Hepatocyte (in vitro differentiated cells): ENCODE measurements around the gene GATD1. TPM values are rescaled to one million over a fixed set of nuclear protein-coding genes. Genes with fewer than 3 reads are reported as not detected.

ENCODE experiments used
- DNase-seq: peaks from one replicate; pipeline ENCODE4 v3.0.0-alpha.2; 2016; ENCODE audit warnings: low spot score
- H2AFZ ChIP-seq: fragments of 200-600 bp; sonication (generic); 2 replicates; pipeline ENCODE4 v1.6.0; 2016; ENCODE audit warnings: antibody characterized with exemption, mild to moderate bottlenecking
- H3K27ac ChIP-seq: fragments of 200-600 bp; sonication (generic); 2 replicates; pipeline ENCODE4 v1.5.1; 2016; ENCODE audit warnings: mild to moderate bottlenecking
- H3K27me3 ChIP-seq: fragments of 200-600 bp; sonication (generic); 2 replicates; pipeline ENCODE4 v1.6.1; 2016
- H3K36me3 ChIP-seq: fragments of 200-600 bp; sonication (generic); replicated peaks from 2 replicates; pipeline ENCODE4 v1.5.1; 2016; ENCODE audit warnings: low read depth; ENCODE audit not compliant: insufficient read depth
- H3K4me1 ChIP-seq: fragments of 200-600 bp; sonication (generic); 2 replicates; pipeline ENCODE4 v1.5.1; 2016; ENCODE audit warnings: mild to moderate bottlenecking, moderate library complexity; ENCODE audit not compliant: insufficient read depth
- H3K4me2 ChIP-seq: fragments of 200-600 bp; sonication (generic); 2 replicates; pipeline ENCODE4 v1.6.0; 2016
- H3K4me3 ChIP-seq: fragments of 200-600 bp; sonication (generic); 2 replicates; pipeline ENCODE4 v1.5.1; 2016; ENCODE audit warnings: mild to moderate bottlenecking
- H3K79me2 ChIP-seq: fragments of 200-600 bp; sonication (generic); 2 replicates; pipeline ENCODE4 v1.6.0; 2017; ENCODE audit warnings: mild to moderate bottlenecking
- H3K9me2 ChIP-seq: fragments of 200-600 bp; sonication (generic); replicated peaks from 2 replicates; pipeline ENCODE4 v1.6.0; 2017; ENCODE audit warnings: mild to moderate bottlenecking; ENCODE audit not compliant: insufficient read depth
- H3K9me3 ChIP-seq: fragments of 200-600 bp; sonication (generic); 2 replicates; pipeline ENCODE4 v1.5.1; 2016; ENCODE audit warnings: low read depth, mild to moderate bottlenecking
- H4K20me1 ChIP-seq: fragments of 200-600 bp; sonication (generic); 2 replicates; pipeline ENCODE4 v1.6.0; 2016; ENCODE audit warnings: mild to moderate bottlenecking; ENCODE audit not compliant: insufficient read depth, poor library complexity, severe bottlenecking
- EZH2 ChIP-seq: fragments of 200-600 bp; sonication (generic); IDR thresholded peaks from 2 replicates; pipeline ENCODE4 v1.6.1; 2016; ENCODE audit warnings: antibody characterized with exemption, mild to moderate bottlenecking, borderline replicate concordance
- EZH2phosphoT487 ChIP-seq: fragments of 200-600 bp; sonication (generic); IDR thresholded peaks from one replicate; pipeline ENCODE4 v1.6.1; 2018; ENCODE audit warnings: antibody characterized with exemption, mild to moderate bottlenecking, low read depth, moderate library complexity; ENCODE audit not compliant: unreplicated experiment, severe bottlenecking
- WGBS: methylation state at CpG from one replicate; pipeline ENCODE4 v1.1.6; 2016; ENCODE audit warnings: low lambda C conversion rate; ENCODE audit errors: missing lambda C conversion rate; 5-methylcytosine and 5-hydroxymethylcytosine counted together
- polyA plus RNA-seq: library from polyadenylated mRNA; unstranded; fragments of >200 nt; fragmentation: Nextera tagmentation; extraction: Ambion mirVana; gene quantifications from 2 replicates; pipeline ENCODE4 v1.2.1, GENCODE V29; 2016
- total RNA-seq: library from RNA; depleted of rRNA; stranded (reverse); fragments of >200 nt; gene quantifications from 2 replicates; pipeline ENCODE4 v1.2.3, GENCODE V29; 2014
- TF ChIP-seq, protein P1 (sequence below): fragments of 200-600 bp; sonication (generic); IDR thresholded peaks from 2 replicates; pipeline ENCODE4 v1.5.1; 2016; ENCODE audit warnings: antibody characterized with exemption, mild to moderate bottlenecking; ENCODE audit not compliant: poor library complexity

The GATD1 gene
- total and polyA plus RNA-seq, 2 experiments from 2014 or later: 24.2 to 29.0 TPM

DNA sequence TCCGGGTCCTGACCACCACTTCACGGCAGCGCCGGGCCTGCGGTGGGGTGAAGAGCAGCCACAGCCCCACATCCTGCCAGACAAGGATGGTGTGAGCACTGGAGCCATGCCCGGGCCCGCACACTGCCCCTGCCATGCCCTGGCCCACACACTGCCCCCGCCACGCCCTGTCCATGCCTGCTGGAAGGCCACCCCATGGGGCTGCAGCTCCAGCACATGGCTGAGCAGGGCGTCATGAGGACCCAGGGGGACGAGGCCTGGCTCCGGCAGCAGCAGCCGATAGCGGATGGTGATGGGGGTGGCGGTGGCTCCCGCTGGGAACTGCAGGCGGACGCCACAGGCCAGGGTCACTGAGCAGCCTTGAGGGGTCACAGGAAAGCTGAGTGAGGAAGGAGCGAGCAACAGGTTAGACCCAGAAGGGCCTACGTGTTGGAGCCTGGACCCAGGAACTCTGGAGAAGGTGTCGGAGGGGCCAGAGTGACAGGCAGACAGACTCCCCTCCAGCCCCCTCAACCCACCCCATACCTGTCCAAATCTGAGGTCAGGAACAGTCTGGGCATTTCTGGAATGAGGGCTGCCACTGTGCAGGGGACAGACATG lies 24.8 kb upstream of the GATD1 start:
- peaks cover 7% of the 10 kb centered on the region for H3K4me1 ChIP-seq
- no peaks in the 10 kb centered on the region for H3K9me2 ChIP-seq
- H4K20me1 ChIP-seq: no peaks in the 10 kb centered on the region
- no peaks in the 10 kb centered on the region for H3K27me3 ChIP-seq
- no peak overlapping the region for H3K4me3 ChIP-seq
- no peak overlapping the region for H2AFZ ChIP-seq
- H3K36me3 ChIP-seq: no peaks in the 10 kb centered on the region
- H3K4me2 ChIP-seq: no peak overlapping the region
- H3K27ac ChIP-seq: no peak overlapping the region
- H3K79me2 ChIP-seq: peaks cover 7% of the 10 kb centered on the region
- TF ChIP-seq, protein P1, sequence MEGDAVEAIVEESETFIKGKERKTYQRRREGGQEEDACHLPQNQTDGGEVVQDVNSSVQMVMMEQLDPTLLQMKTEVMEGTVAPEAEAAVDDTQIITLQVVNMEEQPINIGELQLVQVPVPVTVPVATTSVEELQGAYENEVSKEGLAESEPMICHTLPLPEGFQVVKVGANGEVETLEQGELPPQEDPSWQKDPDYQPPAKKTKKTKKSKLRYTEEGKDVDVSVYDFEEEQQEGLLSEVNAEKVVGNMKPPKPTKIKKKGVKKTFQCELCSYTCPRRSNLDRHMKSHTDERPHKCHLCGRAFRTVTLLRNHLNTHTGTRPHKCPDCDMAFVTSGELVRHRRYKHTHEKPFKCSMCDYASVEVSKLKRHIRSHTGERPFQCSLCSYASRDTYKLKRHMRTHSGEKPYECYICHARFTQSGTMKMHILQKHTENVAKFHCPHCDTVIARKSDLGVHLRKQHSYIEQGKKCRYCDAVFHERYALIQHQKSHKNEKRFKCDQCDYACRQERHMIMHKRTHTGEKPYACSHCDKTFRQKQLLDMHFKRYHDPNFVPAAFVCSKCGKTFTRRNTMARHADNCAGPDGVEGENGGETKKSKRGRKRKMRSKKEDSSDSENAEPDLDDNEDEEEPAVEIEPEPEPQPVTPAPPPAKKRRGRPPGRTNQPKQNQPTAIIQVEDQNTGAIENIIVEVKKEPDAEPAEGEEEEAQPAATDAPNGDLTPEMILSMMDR: no peak
- no peak for TF ChIP-seq EZH2phosphoT487
- TF ChIP-seq EZH2: no peak
- 96% methylated on average over 21 of the region's 21 CpGs for whole genome bisulfite sequencing
- H3K9me3 ChIP-seq: no peaks in the 10 kb centered on the region
- DNase-seq: no peak

DNA sequence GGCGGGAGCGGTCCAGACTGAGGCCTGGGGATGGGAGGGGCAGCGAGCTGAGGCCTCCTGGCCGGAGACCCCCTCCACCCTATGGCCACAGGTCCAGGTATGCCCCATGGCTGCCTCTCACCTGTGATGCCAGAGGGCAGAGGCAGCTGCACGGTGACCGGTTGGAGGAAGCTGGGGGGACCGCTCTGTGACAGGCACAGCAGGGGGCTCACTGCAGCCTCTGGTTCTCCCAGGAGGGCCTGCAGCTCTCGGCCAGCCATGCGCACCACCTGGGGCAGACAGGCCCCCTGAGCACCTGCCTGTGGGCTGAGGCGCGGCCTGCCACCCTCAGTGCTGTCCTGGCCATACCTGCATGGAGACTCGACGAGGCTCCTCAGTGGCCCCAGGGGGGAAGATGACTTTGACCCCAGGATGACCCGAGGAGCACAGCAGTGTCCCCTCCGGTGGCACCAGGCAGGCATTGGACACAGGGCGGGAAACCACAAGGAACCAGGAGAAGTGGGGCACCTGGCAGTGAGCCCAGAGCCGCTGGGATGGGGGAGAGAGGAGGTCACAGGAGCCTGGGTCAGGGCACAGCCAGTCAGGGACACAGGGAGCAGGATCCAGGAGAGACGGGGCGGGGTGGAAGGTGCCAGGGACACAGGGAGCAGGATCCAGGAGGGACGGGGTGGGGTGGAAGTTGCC lies 24.0 kb upstream of the GATD1 start:
- Histone ChIP-seq H3K79me2 (peaks cover 6% of the 10 kb centered on the region), H3K4me2 (no peak overlapping the region), H2AFZ (no peak overlapping the region), H3K36me3 (no peaks in the 10 kb centered on the region), H3K4me1 (peaks cover 14% of the 10 kb centered on the region), H3K4me3 (no peak overlapping the region), H4K20me1 (no peaks in the 10 kb centered on the region), H3K9me3 (no peaks in the 10 kb centered on the region), H3K9me2 (no peaks in the 10 kb centered on the region), H3K27me3 (no peaks in the 10 kb centered on the region), H3K27ac (no peak overlapping the region)
- no peak for DNase-seq
- TF ChIP-seq EZH2phosphoT487 (no peak), EZH2 (no peak)
- TF ChIP-seq, protein P1: no peak
- 96% methylated on average over 18 of the region's 20 CpGs for WGBS

DNA sequence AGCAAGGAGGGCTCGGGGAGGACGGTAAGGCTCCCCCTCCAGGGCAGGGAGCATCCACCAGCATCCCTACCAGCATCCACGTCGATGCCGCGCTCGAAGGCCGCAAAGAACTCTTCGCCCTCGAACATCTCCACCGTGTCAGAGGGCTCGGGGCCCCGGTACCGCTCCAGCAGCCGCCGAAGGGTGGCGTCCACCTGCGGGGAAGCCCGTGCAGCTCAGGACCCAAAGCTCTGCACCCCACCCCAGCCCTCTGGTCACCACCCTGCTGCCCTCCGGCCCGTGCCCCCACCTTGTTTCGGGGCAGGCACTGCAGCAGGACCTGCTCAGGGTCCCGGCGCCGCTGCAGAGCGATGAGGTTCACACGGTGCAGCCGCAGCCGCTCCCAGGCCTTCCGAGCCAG lies 23.2 kb upstream of the GATD1 start:
- Histone ChIP-seq H3K27me3 (no peaks in the 10 kb centered on the region), H3K79me2 (peaks cover 7% of the 10 kb centered on the region), H3K27ac (no peak overlapping the region), H3K36me3 (no peaks in the 10 kb centered on the region), H3K4me3 (no peak overlapping the region), H2AFZ (no peak overlapping the region), H4K20me1 (no peaks in the 10 kb centered on the region), H3K9me2 (no peaks in the 10 kb centered on the region), H3K4me1 (peaks cover 21% of the 10 kb centered on the region), H3K4me2 (no peak overlapping the region), H3K9me3 (no peaks in the 10 kb centered on the region)
- 88% methylated on average over 7 of the region's 30 CpGs for WGBS
- no peak for DNase-seq
- TF ChIP-seq EZH2 (no peak), EZH2phosphoT487 (no peak)
- TF ChIP-seq, protein P1: no peak
